GM12873 (cell line): ENCODE measurements around the gene GPD1.

Experiments
- TF ChIP-seq, protein P1 (sequence below): IDR thresholded peaks from 2 replicates; pipeline ENCODE4 v1.5.1; 2012; ENCODE audit warnings: low read depth, mild to moderate bottlenecking, moderate library complexity, low read length, control low read depth; ENCODE audit not compliant: insufficient read depth; ENCODE audit errors: missing control alignments

The GPD1 gene

DNA sequence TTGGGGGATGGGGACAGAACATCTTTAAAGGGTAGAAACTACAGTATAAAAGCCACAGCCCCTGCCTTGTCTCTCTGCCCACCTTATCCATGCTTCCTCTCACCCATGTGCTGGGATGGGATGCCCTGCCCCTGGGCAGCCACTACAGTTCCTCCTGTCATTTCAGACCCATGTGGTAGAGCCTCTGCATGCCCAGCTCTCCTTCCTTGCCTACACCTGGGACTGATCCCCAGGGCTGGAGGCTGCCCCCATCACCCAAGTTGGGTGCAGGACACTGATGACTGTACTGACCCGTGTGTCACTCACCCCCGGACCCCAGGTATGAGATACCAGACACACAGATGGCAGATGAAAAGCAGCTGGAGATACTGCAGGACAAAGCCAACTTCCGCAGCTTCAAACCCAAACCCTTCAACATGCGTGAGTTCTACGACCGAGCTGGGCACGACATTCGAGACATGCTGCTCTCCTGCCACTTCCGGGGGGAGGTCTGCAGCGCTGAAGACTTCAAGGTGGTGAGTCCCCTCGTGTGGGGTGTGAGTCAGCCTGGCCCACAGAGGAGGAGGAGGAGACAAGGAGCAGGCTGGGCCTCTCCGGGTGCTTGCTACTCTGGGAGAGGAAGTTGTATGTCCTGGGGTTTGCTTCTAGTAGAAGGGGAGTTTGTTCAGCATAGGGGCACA, 44.2 kb upstream of the GPD1 start:
- TF ChIP-seq, protein P1, sequence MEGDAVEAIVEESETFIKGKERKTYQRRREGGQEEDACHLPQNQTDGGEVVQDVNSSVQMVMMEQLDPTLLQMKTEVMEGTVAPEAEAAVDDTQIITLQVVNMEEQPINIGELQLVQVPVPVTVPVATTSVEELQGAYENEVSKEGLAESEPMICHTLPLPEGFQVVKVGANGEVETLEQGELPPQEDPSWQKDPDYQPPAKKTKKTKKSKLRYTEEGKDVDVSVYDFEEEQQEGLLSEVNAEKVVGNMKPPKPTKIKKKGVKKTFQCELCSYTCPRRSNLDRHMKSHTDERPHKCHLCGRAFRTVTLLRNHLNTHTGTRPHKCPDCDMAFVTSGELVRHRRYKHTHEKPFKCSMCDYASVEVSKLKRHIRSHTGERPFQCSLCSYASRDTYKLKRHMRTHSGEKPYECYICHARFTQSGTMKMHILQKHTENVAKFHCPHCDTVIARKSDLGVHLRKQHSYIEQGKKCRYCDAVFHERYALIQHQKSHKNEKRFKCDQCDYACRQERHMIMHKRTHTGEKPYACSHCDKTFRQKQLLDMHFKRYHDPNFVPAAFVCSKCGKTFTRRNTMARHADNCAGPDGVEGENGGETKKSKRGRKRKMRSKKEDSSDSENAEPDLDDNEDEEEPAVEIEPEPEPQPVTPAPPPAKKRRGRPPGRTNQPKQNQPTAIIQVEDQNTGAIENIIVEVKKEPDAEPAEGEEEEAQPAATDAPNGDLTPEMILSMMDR: no peak

DNA sequence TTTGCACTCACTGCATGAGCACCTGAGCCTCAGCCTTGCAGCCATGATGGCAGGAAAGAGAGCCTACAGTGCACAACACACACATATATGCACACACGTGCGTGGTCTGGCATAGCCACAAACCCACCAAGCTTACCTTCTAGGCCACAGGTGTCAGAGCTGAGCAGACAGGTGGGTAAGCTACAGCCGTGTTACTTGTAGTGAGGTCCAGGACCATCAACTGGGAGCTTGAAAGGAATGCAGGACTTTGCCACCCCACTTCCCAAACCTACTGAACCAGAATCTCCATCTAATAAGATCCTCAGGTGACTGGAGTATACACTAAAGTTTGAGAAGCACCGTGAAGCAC, 43.7 kb upstream of the GPD1 start:
- TF ChIP-seq, protein P1: no peak

DNA sequence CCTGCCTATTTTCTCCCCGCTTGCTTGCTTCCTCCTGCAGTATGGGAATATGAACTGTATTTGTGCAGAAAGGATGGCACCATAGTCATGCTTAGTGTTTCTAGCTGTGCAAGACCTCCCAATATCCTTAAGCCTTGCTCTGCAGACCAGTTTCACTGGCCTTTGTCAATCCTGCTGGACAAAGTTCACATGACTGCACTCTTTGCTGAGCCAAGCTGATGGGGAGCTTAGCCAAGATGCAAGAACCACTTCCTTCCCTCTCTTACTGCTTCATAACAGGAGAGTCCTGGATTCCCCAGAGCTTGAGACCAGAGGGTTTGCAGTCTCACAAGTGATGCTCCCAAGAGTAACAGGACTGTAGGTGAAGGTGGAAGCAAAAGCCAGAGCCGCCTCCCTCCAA, 42.6 kb upstream of the GPD1 start:
- TF ChIP-seq, protein P1: no peak

GRCh38 chr12:50061946-50062686, 41.7 kb upstream of the GPD1 start:
- TF ChIP-seq, protein P1: no peak

GRCh38 chr12:50062728-50063460, 40.9 kb upstream of the GPD1 start:
- TF ChIP-seq, protein P1: no peak

GRCh38 chr12:50065726-50066310, 38.0 kb upstream of the GPD1 start:
- TF ChIP-seq, protein P1: no peak

- TF ChIP-seq, protein P1: no peak
Observed at GRCh38 chr12:50066402-50066801, 37.4 kb upstream of the GPD1 start.
